Right forelimb (tissue), 1 donor: Measurements from ENCODE around the gene SYT1.

Experiments used
- DNase-seq: peaks from one replicate; pipeline ENCODE4 v3.0.0-alpha.2; 2018

Gene SYT1

DNA sequence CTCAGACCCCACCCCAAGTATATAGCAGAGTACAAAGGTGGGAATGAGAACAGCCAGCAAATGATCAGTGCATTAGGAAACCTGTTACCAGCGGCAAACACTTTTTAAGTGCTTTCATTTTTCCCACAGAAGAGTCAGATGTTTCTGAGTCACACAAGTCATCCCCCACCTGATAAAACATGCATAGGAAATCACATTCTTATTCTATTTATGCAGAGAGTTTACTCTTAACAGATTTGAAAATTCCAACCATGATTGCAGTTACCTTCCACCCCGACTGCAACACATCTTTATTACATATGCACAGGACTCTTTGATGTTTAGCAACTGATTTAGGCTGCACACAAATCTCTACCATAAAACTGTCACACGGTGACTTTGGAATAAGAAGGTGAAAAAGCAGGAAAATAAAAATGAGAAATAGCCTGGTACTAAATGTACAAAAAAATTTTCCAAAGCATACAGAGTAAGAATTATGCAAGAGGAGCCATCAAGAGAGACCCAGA lies 589.8 kb downstream of the SYT1 start:
- no peak for DNase-seq

DNA sequence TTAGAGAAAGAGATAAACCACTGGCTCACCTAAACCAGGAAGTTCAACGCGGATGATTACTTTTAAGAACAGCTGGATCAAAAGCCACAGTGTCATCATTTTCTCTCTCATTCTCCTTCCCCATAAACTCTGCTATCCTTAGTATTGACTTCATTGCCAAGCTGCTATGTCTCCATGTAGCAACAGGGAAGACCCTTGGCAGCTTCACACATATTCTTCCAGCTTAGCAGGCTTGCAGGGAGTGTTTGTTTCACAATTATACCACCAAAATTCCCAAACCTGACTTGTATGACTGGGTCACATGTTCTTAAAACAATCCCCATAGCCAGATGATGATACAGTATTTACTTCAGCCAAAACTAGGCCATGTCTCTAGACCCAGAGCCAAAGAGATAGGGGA lies 590.7 kb downstream of the SYT1 start:
- DNase-seq = no peak

DNA sequence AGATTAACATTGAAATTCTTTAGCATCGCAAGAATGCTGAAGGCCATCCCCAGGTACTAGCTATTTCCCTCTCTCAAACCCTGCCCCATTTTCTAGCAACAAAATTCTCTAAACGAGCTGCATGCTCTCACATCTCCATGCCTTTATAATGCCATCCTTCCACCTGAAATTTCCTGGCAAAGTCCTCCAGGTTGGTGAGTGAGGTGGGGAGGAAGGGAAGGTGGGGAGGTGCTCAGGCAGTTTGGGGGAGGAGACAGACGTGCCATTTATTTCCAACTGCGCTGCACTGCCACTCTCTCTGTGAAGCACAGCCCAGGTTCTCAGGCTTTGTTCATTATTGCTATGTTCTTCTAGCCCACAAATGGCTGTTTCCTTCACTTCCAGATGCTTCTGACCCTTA lies 617.7 kb downstream of the SYT1 start:
- no peak for DNase-seq

DNA sequence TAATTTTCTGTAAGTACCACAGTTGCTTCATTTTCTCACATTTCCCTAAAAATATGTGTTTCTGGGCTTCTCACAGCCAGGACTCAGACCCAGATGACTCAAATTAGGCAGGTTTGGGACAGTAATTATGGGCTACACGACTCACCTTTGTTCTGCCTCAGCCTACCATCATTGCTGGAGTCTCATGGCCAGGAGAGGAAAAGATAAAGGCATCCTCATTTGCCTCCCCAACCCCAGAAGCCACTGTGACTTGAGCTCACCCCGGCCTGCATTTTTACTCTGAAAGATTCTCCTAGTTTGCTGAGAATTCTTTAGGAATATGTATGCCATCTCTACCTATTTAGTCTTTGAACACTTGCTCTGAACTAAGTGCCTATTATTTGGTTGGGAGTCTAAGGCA lies 618.3 kb downstream of the SYT1 start:
- no peak for DNase-seq

DNA sequence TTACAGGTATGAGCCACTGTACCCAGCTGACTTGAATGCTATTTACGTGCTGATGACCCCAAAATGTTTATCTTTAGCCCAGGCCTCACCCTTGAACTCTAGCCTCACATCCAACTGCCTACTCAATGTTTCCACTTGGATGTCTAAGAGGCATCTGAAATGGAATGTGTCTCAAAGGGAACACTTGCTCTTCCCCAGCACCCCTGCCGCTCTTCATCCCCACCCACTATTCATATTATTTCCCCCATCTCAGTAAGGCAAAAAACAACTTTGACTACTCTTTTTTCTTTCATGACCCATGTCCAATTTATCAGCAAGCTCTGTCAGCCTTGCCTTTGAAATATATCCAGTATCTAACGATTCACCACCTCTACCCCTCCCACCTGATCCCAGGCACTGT lies 621.6 kb downstream of the SYT1 start:
- DNase-seq = no peak

DNA sequence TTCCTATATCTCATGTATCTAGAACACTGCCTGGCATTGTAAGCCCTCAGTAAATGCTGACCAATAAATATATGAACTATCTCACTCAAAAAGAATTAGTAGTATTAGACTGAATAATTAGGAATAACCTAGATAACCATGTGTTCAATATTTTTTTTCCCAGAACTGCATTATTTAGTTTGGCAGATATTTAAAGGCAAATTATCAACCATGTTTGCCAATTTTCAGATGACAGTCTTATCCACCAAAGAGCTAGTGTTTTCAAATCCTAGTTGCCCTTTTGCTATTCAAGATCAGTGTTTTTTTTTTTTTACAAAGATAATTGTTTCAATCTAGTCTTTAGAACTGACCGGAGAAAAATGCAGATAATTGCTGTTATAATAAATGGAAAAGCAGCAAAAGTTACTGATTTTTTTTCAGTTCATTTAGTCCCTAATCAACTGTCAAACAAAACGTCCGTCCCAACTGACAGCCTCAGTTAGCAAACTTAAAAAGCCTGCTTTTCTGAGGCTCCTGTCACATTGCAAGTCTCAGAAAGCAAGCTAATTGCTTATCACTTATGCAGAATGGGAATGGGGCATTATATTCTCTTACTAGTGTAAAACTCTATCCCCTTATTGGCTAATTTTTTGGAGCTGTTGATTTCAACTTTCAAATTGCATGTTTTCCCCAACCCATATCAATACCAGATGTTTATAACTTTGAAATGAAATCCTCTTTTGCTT lies 623.0 kb downstream of the SYT1 start:
- no peak for DNase-seq
